ENCODE data around the gene HAUS2.

GRCh38 chr15:42544853-42545629 is 3.6 kb upstream of the HAUS2 start:
- no peak for TF ChIP-seq CTCF (IDR thresholded peaks at IDR 0.05 in 2 of 3, conservative IDR thresholded peaks at IDR 0.05 in 1 of 3; ENCODE audit: control insufficient read depth in 2 of 3, extremely low read depth in 1 of 3, insufficient read depth in 1 of 3, low read depth in 3 of 3, low read length in 3 of 3)
- TF ChIP-seq CEBPZ (IDR thresholded peaks at IDR 0.05; ENCODE audit: low read depth, low read length), result no peak
- TF ChIP-seq POLR2A (IDR thresholded peaks at IDR 0.05; ENCODE audit: low read depth, low read length), result no peak
- no peak for TF ChIP-seq RAD21 (IDR thresholded peaks at IDR 0.05; ENCODE audit: insufficient read depth, low read depth, low read length)
